Skeletal muscle satellite cell (primary cell): ENCODE results near the gene SEMA4D.

Source experiments
- H3K27me3 ChIP-seq: 2 replicates; pipeline ENCODE4 v1.7.0; 2013; ENCODE audit warnings: low read length; ENCODE audit not compliant: control insufficient read depth, insufficient read depth
- H3K36me3 ChIP-seq: 2 replicates; pipeline ENCODE4 v1.7.0; 2013; ENCODE audit warnings: mild to moderate bottlenecking, control low read depth, low read length; ENCODE audit not compliant: insufficient read depth
- H3K4me1 ChIP-seq: 2 replicates; pipeline ENCODE4 v1.7.0; 2013; ENCODE audit warnings: low read length; ENCODE audit not compliant: control insufficient read depth, insufficient read depth
- H3K4me2 ChIP-seq: 2 replicates; pipeline ENCODE4 v1.7.0; 2013; ENCODE audit warnings: mild to moderate bottlenecking, low read length
- H3K4me3 ChIP-seq: 2 replicates; pipeline ENCODE4 v1.7.0; 2013; ENCODE audit warnings: low read length
- H3K9ac ChIP-seq: 2 replicates; pipeline ENCODE4 v1.7.0; 2013; ENCODE audit warnings: mild to moderate bottlenecking, low read depth, low read length, moderate library complexity
- H3K9me3 ChIP-seq: replicated peaks from 2 replicates; pipeline ENCODE4 v1.7.0; 2013; ENCODE audit warnings: mild to moderate bottlenecking, control low read depth, low read length

SEMA4D gene

GRCh38 chr9:89410641-89411350 lies 87.1 kb downstream of the SEMA4D start:
- no peak overlapping the region for H3K9ac ChIP-seq
- H3K4me3 ChIP-seq: no peak overlapping the region
- no peaks in the 10 kb centered on the region for H3K36me3 ChIP-seq
- H3K9me3 ChIP-seq: peaks cover 6% of the 10 kb centered on the region
- H3K4me1 ChIP-seq: no peaks in the 10 kb centered on the region
- H3K27me3 ChIP-seq: peaks cover 3% of the 10 kb centered on the region
- H3K4me2 ChIP-seq: no peak overlapping the region

DNA sequence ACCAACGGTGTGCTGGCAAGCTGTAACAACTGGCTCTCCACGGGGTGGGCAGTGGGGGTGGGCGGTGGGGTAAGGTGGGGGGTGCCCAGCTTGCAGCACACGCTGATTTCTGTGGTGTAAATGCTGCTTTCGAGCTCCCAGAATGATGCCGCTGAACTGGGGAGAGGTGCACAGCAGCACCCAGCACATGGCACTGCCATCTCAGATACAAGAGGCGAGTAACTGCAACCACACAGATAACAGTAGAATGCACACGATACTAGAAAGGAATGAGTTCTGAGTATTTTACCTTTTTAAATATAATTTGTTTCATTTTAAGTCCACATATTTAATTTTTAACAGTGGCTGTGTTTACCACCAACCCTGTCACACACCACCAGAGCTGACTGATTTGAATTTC lies 87.9 kb downstream of the SEMA4D start:
- H3K36me3 ChIP-seq: no peaks in the 10 kb centered on the region
- H3K4me3 ChIP-seq: no peak overlapping the region
- H3K27me3 ChIP-seq: peaks cover 5% of the 10 kb centered on the region
- no peak overlapping the region for H3K9ac ChIP-seq
- H3K9me3 ChIP-seq: peaks cover 6% of the 10 kb centered on the region
- no peak overlapping the region for H3K4me2 ChIP-seq
- H3K4me1 ChIP-seq: no peaks in the 10 kb centered on the region

DNA sequence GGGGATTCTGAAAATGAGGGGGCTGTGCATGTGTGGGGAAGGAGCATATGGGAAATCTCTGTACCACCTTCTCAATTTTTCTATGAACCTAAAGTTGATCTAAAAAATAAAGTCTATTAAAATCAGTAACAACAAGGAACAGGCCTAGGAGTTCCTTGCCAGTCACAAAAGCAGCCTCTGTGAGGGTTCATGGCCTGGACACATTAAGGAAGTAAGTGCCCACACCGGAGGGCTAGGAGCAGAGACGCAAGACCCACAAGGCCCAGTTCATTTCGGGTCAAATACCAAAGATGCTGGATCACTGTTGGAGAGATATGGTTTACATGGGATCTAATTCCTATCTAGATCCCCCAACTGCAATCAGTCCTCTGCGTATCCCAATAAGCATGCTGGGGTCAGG lies 88.4 kb downstream of the SEMA4D start:
- H3K27me3 ChIP-seq: peaks cover 5% of the 10 kb centered on the region
- no peak overlapping the region for H3K4me2 ChIP-seq
- no peak overlapping the region for H3K4me3 ChIP-seq
- H3K4me1 ChIP-seq: no peaks in the 10 kb centered on the region
- no peak overlapping the region for H3K9ac ChIP-seq
- H3K9me3 ChIP-seq: peaks cover 6% of the 10 kb centered on the region
- no peaks in the 10 kb centered on the region for H3K36me3 ChIP-seq

- no peaks in the 10 kb centered on the region for H3K4me1 ChIP-seq
- no peak overlapping the region for H3K4me3 ChIP-seq
Measured at GRCh38 chr9:89408628-89409101, 89.2 kb downstream of the SEMA4D start.

GRCh38 chr9:89407070-89407469 lies 90.8 kb downstream of the SEMA4D start:
- Histone ChIP-seq H3K27me3 (peaks cover 5% of the 10 kb centered on the region), H3K4me1 (no peaks in the 10 kb centered on the region), H3K36me3 (no peaks in the 10 kb centered on the region), H3K9ac (no peak overlapping the region), H3K9me3 (peaks cover 6% of the 10 kb centered on the region), H3K4me2 (no peak overlapping the region), H3K4me3 (no peak overlapping the region)

More at GRCh38 chr9:89408628-89409101, 89.2 kb downstream of the SEMA4D start:
- Histone ChIP-seq H3K36me3 (no peaks in the 10 kb centered on the region), H3K4me2 (no peak overlapping the region), H3K9ac (no peak overlapping the region), H3K27me3 (peaks cover 5% of the 10 kb centered on the region), H3K9me3 (peaks cover 6% of the 10 kb centered on the region)

GRCh38 chr9:89405826-89406225 lies 92.1 kb downstream of the SEMA4D start:
- peaks cover 6% of the 10 kb centered on the region for H3K9me3 ChIP-seq
- no peaks in the 10 kb centered on the region for H3K36me3 ChIP-seq
- no peak overlapping the region for H3K4me3 ChIP-seq
- peaks cover 3% of the 10 kb centered on the region for H3K27me3 ChIP-seq
- no peaks in the 10 kb centered on the region for H3K4me1 ChIP-seq
- H3K9ac ChIP-seq: no peak overlapping the region
- H3K4me2 ChIP-seq: no peak overlapping the region

DNA sequence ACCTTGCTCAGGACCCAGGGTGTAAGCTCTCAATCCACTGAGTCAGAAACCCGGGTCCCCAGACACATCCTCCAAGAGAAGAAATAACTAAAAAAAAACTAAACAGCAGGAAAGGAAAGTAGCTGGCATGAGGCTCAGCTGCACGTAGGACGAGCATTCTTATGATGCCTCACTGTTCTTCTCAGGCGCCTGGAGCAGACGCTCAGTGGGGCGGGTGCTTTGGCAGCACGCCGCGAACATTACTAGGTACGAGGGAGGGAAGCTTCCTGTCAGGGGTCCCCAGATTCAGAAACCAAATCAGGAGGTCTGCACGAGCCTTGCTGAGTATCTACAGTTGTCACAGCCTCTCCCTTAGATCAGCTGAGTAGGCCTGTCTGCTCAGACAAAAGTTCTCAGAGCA lies 93.8 kb downstream of the SEMA4D start:
- Histone ChIP-seq H3K36me3 (no peaks in the 10 kb centered on the region), H3K9me3 (peaks cover 6% of the 10 kb centered on the region), H3K9ac (no peak overlapping the region), H3K27me3 (peaks cover 3% of the 10 kb centered on the region), H3K4me1 (no peaks in the 10 kb centered on the region), H3K4me2 (no peak overlapping the region), H3K4me3 (no peak overlapping the region)

- H3K9me3 ChIP-seq: peaks cover 6% of the 10 kb centered on the region
- H3K9ac ChIP-seq: no peak overlapping the region
- H3K4me3 ChIP-seq: no peak overlapping the region
- H3K4me1 ChIP-seq: no peaks in the 10 kb centered on the region
- H3K36me3 ChIP-seq: no peaks in the 10 kb centered on the region
- no peak overlapping the region for H3K4me2 ChIP-seq
- peaks cover 3% of the 10 kb centered on the region for H3K27me3 ChIP-seq
Measured at GRCh38 chr9:89402695-89403427, 95.1 kb downstream of the SEMA4D start.

GRCh38 chr9:89400403-89401116 lies 97.4 kb downstream of the SEMA4D start:
- Histone ChIP-seq H3K4me3 (no peak overlapping the region), H3K27me3 (peaks cover 1% of the 10 kb centered on the region), H3K9me3 (no peaks in the 10 kb centered on the region), H3K4me2 (no peak overlapping the region), H3K4me1 (no peaks in the 10 kb centered on the region), H3K36me3 (no peaks in the 10 kb centered on the region), H3K9ac (no peak overlapping the region)

GRCh38 chr9:89398621-89399020 lies 99.3 kb downstream of the SEMA4D start:
- Histone ChIP-seq H3K4me3 (no peak overlapping the region), H3K4me1 (no peaks in the 10 kb centered on the region), H3K4me2 (no peak overlapping the region), H3K27me3 (no peaks in the 10 kb centered on the region), H3K9me3 (no peaks in the 10 kb centered on the region), H3K36me3 (no peaks in the 10 kb centered on the region), H3K9ac (no peak overlapping the region)

- Histone ChIP-seq H3K27me3 (no peaks in the 10 kb centered on the region), H3K4me3 (no peak overlapping the region), H3K4me2 (no peak overlapping the region), H3K9ac (no peak overlapping the region), H3K4me1 (no peaks in the 10 kb centered on the region), H3K36me3 (no peaks in the 10 kb centered on the region), H3K9me3 (no peaks in the 10 kb centered on the region)
Measured at GRCh38 chr9:89397471-89397870, 100.4 kb downstream of the SEMA4D start.
